HFF-Myc (cell line): ENCODE measurements around the gene ELMOD3.
"Not testable (repeated sequence)": the region's sequence is repeated elsewhere in the genome, so short reads cannot be mapped to it uniquely, and the experiment has no call there.

Experiments used
- DNase-seq: peaks from one replicate; pipeline ENCODE4 v3.0.0-alpha.2; 2011; ENCODE audit warnings: low read depth; ENCODE audit errors: extremely low read depth
- H3K4me3 ChIP-seq: replicated peaks from 2 replicates; pipeline ENCODE4 v1.5.1; 2011; ENCODE audit warnings: low read depth, mild to moderate bottlenecking, control low read depth, low read length
- TF ChIP-seq, protein P1 (sequence below): IDR thresholded peaks from 2 replicates; pipeline ENCODE4 v1.5.1; 2012; ENCODE audit warnings: mild to moderate bottlenecking, low read depth, low read length, control low read depth; ENCODE audit errors: missing control alignments

Gene ELMOD3

GRCh38 chr2:85312404-85312803, 42.2 kb upstream of the ELMOD3 start:
- no peak for DNase-seq
- H3K4me3 ChIP-seq, result no peak overlapping the region
- TF ChIP-seq, protein P1, sequence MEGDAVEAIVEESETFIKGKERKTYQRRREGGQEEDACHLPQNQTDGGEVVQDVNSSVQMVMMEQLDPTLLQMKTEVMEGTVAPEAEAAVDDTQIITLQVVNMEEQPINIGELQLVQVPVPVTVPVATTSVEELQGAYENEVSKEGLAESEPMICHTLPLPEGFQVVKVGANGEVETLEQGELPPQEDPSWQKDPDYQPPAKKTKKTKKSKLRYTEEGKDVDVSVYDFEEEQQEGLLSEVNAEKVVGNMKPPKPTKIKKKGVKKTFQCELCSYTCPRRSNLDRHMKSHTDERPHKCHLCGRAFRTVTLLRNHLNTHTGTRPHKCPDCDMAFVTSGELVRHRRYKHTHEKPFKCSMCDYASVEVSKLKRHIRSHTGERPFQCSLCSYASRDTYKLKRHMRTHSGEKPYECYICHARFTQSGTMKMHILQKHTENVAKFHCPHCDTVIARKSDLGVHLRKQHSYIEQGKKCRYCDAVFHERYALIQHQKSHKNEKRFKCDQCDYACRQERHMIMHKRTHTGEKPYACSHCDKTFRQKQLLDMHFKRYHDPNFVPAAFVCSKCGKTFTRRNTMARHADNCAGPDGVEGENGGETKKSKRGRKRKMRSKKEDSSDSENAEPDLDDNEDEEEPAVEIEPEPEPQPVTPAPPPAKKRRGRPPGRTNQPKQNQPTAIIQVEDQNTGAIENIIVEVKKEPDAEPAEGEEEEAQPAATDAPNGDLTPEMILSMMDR, result no peak

DNA sequence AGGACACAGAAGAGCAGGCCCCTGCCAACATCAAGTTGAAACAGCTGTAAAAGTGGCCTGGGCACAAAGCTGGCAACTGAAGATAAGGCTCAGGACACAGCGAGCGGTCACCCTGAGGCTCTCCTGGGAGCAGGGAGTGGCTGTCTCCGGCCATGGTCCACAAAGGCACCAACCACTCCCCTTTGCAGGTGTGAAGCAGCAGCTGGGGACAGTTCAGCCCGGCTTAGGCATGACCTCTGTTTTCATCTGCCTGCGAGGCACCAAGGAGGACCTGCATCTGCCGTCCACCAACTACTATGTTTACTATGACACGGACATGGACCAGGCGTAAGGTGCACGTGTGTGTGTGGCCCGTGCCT, 39.7 kb upstream of the ELMOD3 start:
- no peak overlapping the region for H3K4me3 ChIP-seq
- TF ChIP-seq, protein P1, result no peak
- no peak for DNase-seq

DNA sequence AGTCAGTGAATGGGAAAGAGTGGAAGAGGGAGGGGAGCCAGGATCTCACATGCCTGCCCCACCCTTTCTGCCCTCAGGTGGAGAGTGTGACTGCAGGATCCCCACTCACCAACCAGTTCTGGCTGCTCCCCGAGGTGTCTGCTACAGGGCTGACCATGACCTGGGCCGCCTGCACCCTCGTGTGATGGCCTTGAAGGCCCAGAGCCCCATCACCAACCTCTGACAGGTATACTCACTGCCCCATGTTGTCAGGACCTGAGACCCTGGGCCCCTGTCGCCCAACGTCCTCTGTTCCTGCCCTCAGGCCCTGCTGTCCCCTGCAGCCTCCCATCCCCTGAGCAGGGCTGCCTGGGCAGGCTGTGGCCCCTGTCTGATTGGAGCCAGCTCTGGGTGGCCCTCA, 38.6 kb upstream of the ELMOD3 start:
- not testable (repeated sequence) for H3K4me3 ChIP-seq, DNase-seq

GRCh38 chr2:85318222-85319074, 36.1 kb upstream of the ELMOD3 start:
- no peak overlapping the region for H3K4me3 ChIP-seq
- peak; percentile 73 for DNase-seq
- TF ChIP-seq, protein P1, result no peak

DNA sequence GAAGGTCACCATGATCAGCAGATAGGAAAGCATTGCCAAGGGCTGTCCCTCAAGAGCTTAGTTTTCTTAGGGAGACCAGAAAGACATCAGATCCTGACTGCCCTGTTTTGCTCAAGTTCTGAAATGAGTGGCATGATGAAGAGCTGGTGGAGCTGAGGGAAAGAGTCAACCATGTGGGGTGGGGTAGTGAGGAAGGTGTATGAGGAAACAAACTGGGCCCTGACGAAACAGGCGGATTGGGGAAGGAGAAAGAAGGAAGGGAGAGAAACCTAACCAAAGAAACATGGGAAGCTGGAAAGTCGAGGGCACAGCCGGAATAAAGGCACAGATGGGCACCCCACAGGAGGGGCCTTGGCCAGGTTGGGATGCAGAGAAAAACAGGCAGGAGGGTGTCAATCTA, 34.8 kb upstream of the ELMOD3 start:
- TF ChIP-seq, protein P1, result no peak
- DNase-seq, result no peak
- no peak overlapping the region for H3K4me3 ChIP-seq

DNA sequence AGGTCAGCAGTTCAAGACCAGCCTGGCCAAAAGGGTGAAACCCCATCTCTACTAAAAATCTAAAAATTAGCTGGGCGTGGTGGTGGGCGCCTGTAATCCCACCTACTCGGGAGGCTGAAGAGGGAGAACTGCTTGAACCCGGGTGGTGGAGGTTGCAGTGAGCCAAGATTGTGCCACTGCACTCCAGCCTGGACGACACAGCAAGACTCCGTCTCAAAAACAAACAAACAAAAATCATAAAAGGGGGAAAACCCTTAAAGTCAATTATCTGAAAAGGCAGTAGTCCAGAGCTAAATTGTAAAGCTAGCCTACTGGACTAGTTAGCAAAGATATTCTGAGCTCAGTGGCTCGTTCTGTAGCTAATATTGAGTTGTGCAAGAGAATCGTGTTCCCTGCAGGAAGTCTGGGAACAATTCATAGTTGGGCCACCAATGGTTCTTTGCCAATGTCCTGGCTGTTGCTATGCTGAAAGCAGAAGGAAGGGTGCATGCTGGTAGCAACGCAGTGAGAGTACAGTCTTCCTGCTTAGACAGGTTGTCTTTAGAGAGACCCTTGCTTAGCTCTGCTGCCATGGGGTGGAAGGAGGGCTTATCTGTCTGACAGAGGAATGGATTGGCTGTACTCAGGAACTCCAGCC, 31.1 kb upstream of the ELMOD3 start:
- no peak for DNase-seq
- TF ChIP-seq, protein P1, result no peak
- H3K4me3 ChIP-seq, result no peak overlapping the region

- H3K4me3 ChIP-seq, DNase-seq: not testable (repeated sequence)
Observed at GRCh38 chr2:85323988-85324367, 30.6 kb upstream of the ELMOD3 start.
